Gastroesophageal sphincter (tissue), 3 donors: Measurements from ENCODE around the gene LRRC1.

Source experiments
- CTCF ChIP-seq, 4 experiments: fragments of 200-600 bp in 2 of 4; fragments of 450-650 bp in 2 of 4; sonication (generic) in 1 of 4; IDR thresholded peaks; one replicate each; pipeline ENCODE4 v1.5.1; 2017 to 2019; ENCODE audit warnings: antibody characterized with exemption in 4 of 4, mild to moderate bottlenecking in 2 of 4, moderate library complexity in 2 of 4
- EP300 ChIP-seq: sonication (generic); formaldehyde crosslinking; IDR thresholded peaks from one replicate; pipeline ENCODE4 v1.6.1; 2017; ENCODE audit warnings: antibody characterized with exemption, mild to moderate bottlenecking

- TF ChIP-seq EP300 (no peak), CTCF (IDR thresholded peaks at IDR 0.05) (no peak)
These were observed 40.5 kb upstream of the LRRC1 start for GRCh38 chr6:53754330-53754729.
